ENCODE results near the gene CLCNKB.
A peak's percentile ranks its signal among the peaks of the same experiment; 100 is the strongest.
"Not testable (repeated sequence)": the region's sequence is repeated elsewhere in the genome, so short reads cannot be mapped to it uniquely, and the experiment has no call there.

The CLCNKB gene

DNA sequence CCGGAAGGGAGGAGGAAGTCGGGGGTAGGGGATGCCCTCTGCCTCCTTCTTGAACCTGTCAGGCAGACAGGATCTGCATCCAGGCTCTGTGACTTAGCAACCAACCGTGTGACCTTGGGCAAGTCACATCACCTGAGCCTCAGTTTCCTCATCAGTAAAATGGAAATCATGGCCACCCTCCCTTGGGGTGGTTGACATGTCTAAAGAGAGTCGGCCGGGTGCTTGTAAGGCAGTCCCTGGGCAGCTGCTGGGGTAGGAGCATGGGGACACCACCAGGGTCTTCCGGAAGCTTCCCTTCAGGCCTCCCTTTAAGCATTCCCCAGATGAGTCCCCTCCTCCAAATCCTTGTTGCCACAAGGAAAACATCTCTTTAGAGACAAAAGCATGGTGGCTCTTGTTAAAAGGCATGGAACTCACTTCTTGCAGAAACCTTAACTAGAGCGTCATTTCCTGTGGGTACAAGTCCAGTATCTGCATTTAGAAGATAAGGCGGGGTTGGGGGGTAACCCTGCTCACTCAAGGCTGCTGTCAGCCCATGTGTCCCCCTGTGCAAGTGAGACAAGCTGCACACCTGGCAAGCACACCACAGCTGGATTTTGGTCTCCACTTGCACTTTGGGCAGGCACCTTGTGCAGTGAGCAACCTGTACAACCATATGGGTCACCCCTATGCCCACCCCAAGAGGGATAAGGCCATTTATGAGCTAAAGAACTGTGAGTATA is 10.4 kb downstream of the CLCNKB start:
- Histone ChIP-seq H3K9me3 (ENCODE audit: insufficient read depth, low read depth, low read length) (no peaks in the 10 kb centered on the region), H3K27me3 (ENCODE audit: insufficient read depth, low read length) (no peaks in the 10 kb centered on the region), H3K36me3 (ENCODE audit: insufficient read depth, low read length) (no peaks in the 10 kb centered on the region), H3K27ac (ENCODE audit: low read depth, low read length) (no peak overlapping the region), H3K4me3 (ENCODE audit: low read length) (no peak overlapping the region), H3K9ac (ENCODE audit: low read depth, low read length) (no peak overlapping the region), H3K4me1 (ENCODE audit: insufficient read depth, low read length) (peaks cover 3% of the 10 kb centered on the region; the same call in 1 of the 2 replicates)
- WGBS = 94% methylated on average over 8 of the region's 8 CpGs

DNA sequence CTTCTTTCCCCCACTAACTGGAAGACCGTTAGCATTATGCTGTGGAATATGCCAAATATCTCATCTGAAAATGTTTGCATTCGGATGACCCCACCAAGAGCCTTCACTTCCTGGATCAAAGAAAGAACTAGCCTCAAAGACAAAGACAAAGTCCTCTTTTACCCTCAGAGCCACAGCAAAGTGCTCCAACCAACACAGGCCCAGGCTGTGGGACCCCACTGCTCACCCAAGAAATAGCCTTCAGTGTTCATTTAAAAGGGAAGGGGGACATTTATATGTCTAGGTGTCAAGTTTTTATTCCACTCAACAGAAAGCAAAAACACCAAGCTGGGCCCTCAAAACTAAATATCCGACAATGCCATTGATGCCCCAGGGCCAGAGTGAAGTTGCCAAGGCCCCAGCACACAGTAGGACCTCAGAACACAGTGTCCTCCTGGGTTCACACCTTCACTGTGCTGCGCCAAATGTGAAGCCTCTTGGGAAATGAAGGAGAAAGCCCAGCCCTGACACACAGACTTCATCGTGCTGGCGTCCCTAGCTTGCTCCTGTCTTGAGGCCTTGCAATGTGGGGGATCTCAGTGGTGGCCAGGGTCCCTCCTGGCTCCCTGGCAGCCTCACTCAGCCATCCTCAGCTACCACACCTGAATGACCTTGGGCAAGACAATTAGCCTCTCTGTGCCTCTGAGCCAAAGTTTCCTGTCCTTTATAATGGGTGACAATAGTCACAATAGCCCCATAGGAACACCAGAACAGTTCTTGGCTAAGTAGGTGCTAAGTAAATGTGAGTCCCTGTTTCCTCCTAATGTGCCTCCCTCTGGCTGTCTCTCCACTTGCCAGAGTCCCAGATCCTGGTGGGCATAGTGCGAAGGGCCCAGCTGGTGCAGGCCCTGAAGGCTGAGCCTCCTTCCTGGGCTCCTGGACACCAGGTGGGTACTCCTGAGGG is 11.3 kb downstream of the CLCNKB start:
- Histone ChIP-seq H3K36me3 (ENCODE audit: insufficient read depth, low read length) (no peaks in the 10 kb centered on the region), H3K9me3 (ENCODE audit: insufficient read depth, low read depth, low read length) (no peaks in the 10 kb centered on the region), H3K4me1 (ENCODE audit: insufficient read depth, low read length) (peaks cover 3% of the 10 kb centered on the region; the same call in 1 of the 2 replicates), H3K27me3 (ENCODE audit: insufficient read depth, low read length) (no peaks in the 10 kb centered on the region), H3K9ac (ENCODE audit: low read depth, low read length) (no peak overlapping the region), H3K4me3 (ENCODE audit: low read length) (no peak overlapping the region), H3K27ac (ENCODE audit: low read depth, low read length) (no peak overlapping the region)
- WGBS = 86% methylated on average over 7 of the region's 7 CpGs

- no peaks in the 10 kb centered on the region for H3K9me3 ChIP-seq (ENCODE audit: insufficient read depth, low read depth, low read length)
- no peaks in the 10 kb centered on the region for H3K36me3 ChIP-seq (ENCODE audit: insufficient read depth, low read length)
- H3K27ac ChIP-seq (ENCODE audit: low read depth, low read length) = no peak overlapping the region
Measured at GRCh38 chr1:16055613-16056520, 12.3 kb downstream of the CLCNKB start.

DNA sequence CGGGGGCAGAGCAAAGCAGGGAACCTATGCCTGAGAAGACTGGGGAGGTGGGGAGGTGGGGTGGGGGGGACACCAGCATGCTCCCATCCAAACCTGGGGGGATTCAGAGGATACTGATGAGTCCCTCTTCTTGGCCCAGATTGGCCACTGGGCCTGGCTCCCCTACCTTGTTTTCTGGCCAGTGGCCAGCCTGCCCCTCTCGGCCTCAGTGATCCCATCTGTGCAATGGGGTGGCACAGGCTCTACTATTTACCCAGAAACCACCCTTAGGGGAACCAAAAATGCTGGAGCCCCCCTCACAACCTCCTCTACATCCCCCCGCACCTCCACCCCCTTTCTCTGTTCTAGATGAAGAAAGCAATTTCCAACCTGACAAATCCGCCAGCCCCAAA is 12.9 kb downstream of the CLCNKB start:
- H3K27me3 ChIP-seq (ENCODE audit: insufficient read depth, low read length); H3K4me3 ChIP-seq (ENCODE audit: low read length); H3K9ac ChIP-seq (ENCODE audit: low read depth, low read length); H3K27ac ChIP-seq (ENCODE audit: low read depth, low read length); H3K4me1 ChIP-seq (ENCODE audit: insufficient read depth, low read length); H3K36me3 ChIP-seq (ENCODE audit: insufficient read depth, low read length); H3K9me3 ChIP-seq (ENCODE audit: insufficient read depth, low read depth, low read length): not testable (repeated sequence)
- 93% methylated on average over 3 of the region's 4 CpGs for WGBS

More at GRCh38 chr1:16055613-16056520, 12.3 kb downstream of the CLCNKB start:
- no peak overlapping the region for H3K9ac ChIP-seq (ENCODE audit: low read depth, low read length)
- H3K27me3 ChIP-seq (ENCODE audit: insufficient read depth, low read length) = no peaks in the 10 kb centered on the region
- H3K4me1 ChIP-seq (ENCODE audit: insufficient read depth, low read length) = peaks cover 3% of the 10 kb centered on the region; the same call in 1 of the 2 replicates
- peak overlapping the region; percentile 22; the same call in 1 of the 2 replicates for H3K4me3 ChIP-seq (ENCODE audit: low read length)
- 22% methylated on average over 14 of the region's 18 CpGs for WGBS

- WGBS = 80% methylated on average over 7 of the region's 7 CpGs
- H3K27ac ChIP-seq (ENCODE audit: low read depth, low read length); H3K9ac ChIP-seq (ENCODE audit: low read depth, low read length); H3K9me3 ChIP-seq (ENCODE audit: insufficient read depth, low read depth, low read length); H3K36me3 ChIP-seq (ENCODE audit: insufficient read depth, low read length); H3K4me1 ChIP-seq (ENCODE audit: insufficient read depth, low read length); H3K27me3 ChIP-seq (ENCODE audit: insufficient read depth, low read length); H3K4me3 ChIP-seq (ENCODE audit: low read length): not testable (repeated sequence)
Measured at GRCh38 chr1:16057314-16057915, 13.8 kb downstream of the CLCNKB start.

- H3K4me3 ChIP-seq (ENCODE audit: low read length); H3K9ac ChIP-seq (ENCODE audit: low read depth, low read length); H3K27ac ChIP-seq (ENCODE audit: low read depth, low read length); H3K27me3 ChIP-seq (ENCODE audit: insufficient read depth, low read length); H3K4me1 ChIP-seq (ENCODE audit: insufficient read depth, low read length); H3K36me3 ChIP-seq (ENCODE audit: insufficient read depth, low read length); H3K9me3 ChIP-seq (ENCODE audit: insufficient read depth, low read depth, low read length): not testable (repeated sequence)
- WGBS = 91% methylated on average over 12 of the region's 20 CpGs
Measured at GRCh38 chr1:16058394-16059120, 15.0 kb downstream of the CLCNKB start.

- no peak overlapping the region for H3K9ac ChIP-seq (ENCODE audit: low read depth, low read length)
- H3K4me1 ChIP-seq (ENCODE audit: insufficient read depth, low read length) = peaks cover 12% of the 10 kb centered on the region; the same call in 1 of the 2 replicates
- WGBS = 88% methylated on average over 3 of the region's 3 CpGs
- H3K9me3 ChIP-seq (ENCODE audit: insufficient read depth, low read depth, low read length) = no peaks in the 10 kb centered on the region
- peaks cover 4% of the 10 kb centered on the region; the same call in 1 of the 2 replicates for H3K27me3 ChIP-seq (ENCODE audit: insufficient read depth, low read length)
- H3K36me3 ChIP-seq (ENCODE audit: insufficient read depth, low read length) = no peaks in the 10 kb centered on the region
- H3K4me3 ChIP-seq (ENCODE audit: low read length) = no peak overlapping the region
- no peak overlapping the region for H3K27ac ChIP-seq (ENCODE audit: low read depth, low read length)
Measured at GRCh38 chr1:16061266-16061665, 17.7 kb downstream of the CLCNKB start.

DNA sequence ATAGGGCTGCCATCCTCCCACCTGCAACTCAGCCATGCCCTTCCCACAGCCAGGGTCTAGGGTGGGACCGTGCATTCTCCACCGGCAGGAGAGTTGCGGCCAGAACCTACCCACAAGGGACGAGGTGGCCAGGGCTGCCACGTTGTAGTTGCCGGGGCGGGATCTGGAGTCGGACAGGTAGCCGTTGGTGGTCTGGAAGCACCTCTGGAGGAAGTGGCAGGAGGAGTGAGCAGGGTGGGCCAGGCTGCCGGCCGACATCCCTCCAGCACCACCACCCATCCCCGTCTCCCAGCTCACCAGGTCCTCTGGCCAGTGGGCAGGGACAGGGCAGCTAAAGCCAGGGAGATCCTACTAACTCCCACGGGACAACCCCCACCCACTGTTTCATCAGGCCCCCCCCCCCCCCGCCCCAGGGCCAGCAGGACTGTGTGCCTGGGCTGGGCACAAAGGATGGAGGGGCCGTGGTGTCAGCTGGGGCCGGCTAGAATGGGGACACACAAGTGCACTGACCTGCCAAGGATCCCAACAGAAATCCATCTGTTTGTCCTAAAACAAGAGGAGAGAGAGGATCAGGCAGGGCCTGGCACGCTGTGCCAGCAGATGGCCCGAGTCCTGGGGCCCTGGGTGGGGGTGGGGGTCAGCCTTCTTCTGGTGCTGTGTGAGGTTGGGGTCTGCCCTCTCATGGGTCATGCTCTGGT is 18.6 kb downstream of the CLCNKB start:
- not testable (repeated sequence) for H3K27ac ChIP-seq (ENCODE audit: low read depth, low read length); H3K36me3 ChIP-seq (ENCODE audit: insufficient read depth, low read length); H3K4me3 ChIP-seq (ENCODE audit: low read length); H3K9ac ChIP-seq (ENCODE audit: low read depth, low read length); H3K27me3 ChIP-seq (ENCODE audit: insufficient read depth, low read length); H3K9me3 ChIP-seq (ENCODE audit: insufficient read depth, low read depth, low read length)
- peaks cover 12% of the 10 kb centered on the region; the same call in 1 of the 2 replicates for H3K4me1 ChIP-seq (ENCODE audit: insufficient read depth, low read length)
- WGBS = 73% methylated on average over 17 of the region's 18 CpGs

GRCh38 chr1:16062687-16063075 is 19.1 kb downstream of the CLCNKB start:
- 87% methylated on average over 9 of the region's 9 CpGs for WGBS
- not testable (repeated sequence) for H3K9me3 ChIP-seq (ENCODE audit: insufficient read depth, low read depth, low read length); H3K9ac ChIP-seq (ENCODE audit: low read depth, low read length); H3K27ac ChIP-seq (ENCODE audit: low read depth, low read length); H3K36me3 ChIP-seq (ENCODE audit: insufficient read depth, low read length); H3K4me3 ChIP-seq (ENCODE audit: low read length); H3K27me3 ChIP-seq (ENCODE audit: insufficient read depth, low read length)
- H3K4me1 ChIP-seq (ENCODE audit: insufficient read depth, low read length) = peaks cover 12% of the 10 kb centered on the region; the same call in 1 of the 2 replicates
